Caco-2 (cell line): ENCODE results near the gene BTNL2. TPM values are rescaled to one million over a fixed set of nuclear protein-coding genes. Genes with fewer than 3 reads are reported as not detected.
"Not testable (repeated sequence)": the region's sequence is repeated elsewhere in the genome, so short reads cannot be mapped to it uniquely, and the experiment has no call there.

Source experiments
- BruUV-seq: library from RNA; stranded (reverse); fragments of 400-500 nt; replicated peaks from 2 replicates; lab custom pipeline; 2021; lab: Mats Ljungman, UMichigan
- CTCF ChIA-PET: fragments of 300-600 bp; sonication (Branson Sonifier 250); formaldehyde crosslinking; loops from one replicate; lab custom pipeline; 2022; ENCODE audit warnings: antibody characterized with exemption; lab: Charles Lee
- POLR2A ChIA-PET: fragments of 300-600 bp; sonication (Branson Sonifier 250); formaldehyde crosslinking; loops from one replicate; lab custom pipeline; 2022; ENCODE audit warnings: antibody characterized with exemption; lab: Charles Lee
- DNase-seq, 2 experiments: peaks; one replicate each; pipeline versions ENCODE4 v3.0.0 to v3.0.0-alpha.2; 2020 to 2022
- H3K27me3 ChIP-seq: replicated peaks from 2 replicates; pipeline ENCODE4 v1.6.0; 2011; ENCODE audit warnings: low read length; ENCODE audit not compliant: control insufficient read depth, insufficient read depth
- H3K36me3 ChIP-seq: 2 replicates; pipeline ENCODE4 v1.5.1; 2011; ENCODE audit warnings: low read length; ENCODE audit not compliant: control insufficient read depth, insufficient read depth
- H3K4me1 ChIP-seq: fragments of 250-450 bp; sonication (Bioruptor Pico); 2 replicates; pipeline ENCODE4 v1.5.1; 2020; ENCODE audit warnings: mild to moderate bottlenecking
- H3K4me3 ChIP-seq: 2 replicates; pipeline ENCODE4 v1.5.1; 2011; ENCODE audit warnings: low read depth, mild to moderate bottlenecking, control low read depth, low read length
- H3K9me3 ChIP-seq: fragments of 250-450 bp; sonication (Bioruptor Pico); 2 replicates; pipeline ENCODE4 v1.5.1; 2020; ENCODE audit warnings: mild to moderate bottlenecking, moderate library complexity
- H3K27ac Mint-ChIP-seq: one replicate; pipeline ENCODE4 v1.8.0; 2022; ENCODE audit warnings: mixed read lengths; ENCODE audit not compliant: unreplicated experiment
- H3K27me3 Mint-ChIP-seq: one replicate; pipeline ENCODE4 v1.8.0; 2022; ENCODE audit warnings: mixed read lengths; ENCODE audit not compliant: insufficient read depth, unreplicated experiment
- H3K36me3 Mint-ChIP-seq: one replicate; pipeline ENCODE4 v1.8.0; 2022; ENCODE audit warnings: mild to moderate bottlenecking, mixed read lengths; ENCODE audit not compliant: insufficient read depth, unreplicated experiment
- H3K4me1 Mint-ChIP-seq: one replicate; pipeline ENCODE4 v1.8.0; 2022; ENCODE audit warnings: low read depth, mixed read lengths; ENCODE audit not compliant: unreplicated experiment
- H3K4me3 Mint-ChIP-seq: one replicate; pipeline ENCODE4 v1.8.0; 2022; ENCODE audit warnings: mild to moderate bottlenecking, moderate library complexity, mixed read lengths; ENCODE audit not compliant: unreplicated experiment
- H3K9me3 Mint-ChIP-seq: one replicate; pipeline ENCODE4 v1.8.0; 2022; ENCODE audit warnings: mixed read lengths; ENCODE audit not compliant: unreplicated experiment
- CTCF ChIP-seq, 2 experiments: fragments of 200-600 bp in 1 of 2; IDR thresholded peaks; 1 replicate in 1 of 2; 2 replicates in 1 of 2; pipeline versions ENCODE4 v1.5.1 to v1.8.0; 2011 to 2022; ENCODE audit warnings: antibody characterized with exemption in 1 of 2, control low read depth in 1 of 2, inconsistent platforms in 1 of 2, low read depth in 1 of 2, low read length in 1 of 2, mild to moderate bottlenecking in 1 of 2, moderate library complexity in 1 of 2; ENCODE audit not compliant: insufficient read depth in 1 of 2, severe bottlenecking in 1 of 2, unreplicated experiment in 1 of 2
- intact Hi-C: fragments of 100-400 bp; cut with micrococcal nuclease; formaldehyde crosslinking; loops from one replicate; pipeline ENCODE4 v1.10.0; 2022; ENCODE audit not compliant: unreplicated experiment
- total RNA-seq: library from RNA; stranded (reverse); gene quantifications from 2 replicates; pipeline ENCODE4 v1.2.3, GENCODE V29; 2022

The BTNL2 gene
- total RNA-seq, 1 experiment from 2014 or later = not detected

DNA sequence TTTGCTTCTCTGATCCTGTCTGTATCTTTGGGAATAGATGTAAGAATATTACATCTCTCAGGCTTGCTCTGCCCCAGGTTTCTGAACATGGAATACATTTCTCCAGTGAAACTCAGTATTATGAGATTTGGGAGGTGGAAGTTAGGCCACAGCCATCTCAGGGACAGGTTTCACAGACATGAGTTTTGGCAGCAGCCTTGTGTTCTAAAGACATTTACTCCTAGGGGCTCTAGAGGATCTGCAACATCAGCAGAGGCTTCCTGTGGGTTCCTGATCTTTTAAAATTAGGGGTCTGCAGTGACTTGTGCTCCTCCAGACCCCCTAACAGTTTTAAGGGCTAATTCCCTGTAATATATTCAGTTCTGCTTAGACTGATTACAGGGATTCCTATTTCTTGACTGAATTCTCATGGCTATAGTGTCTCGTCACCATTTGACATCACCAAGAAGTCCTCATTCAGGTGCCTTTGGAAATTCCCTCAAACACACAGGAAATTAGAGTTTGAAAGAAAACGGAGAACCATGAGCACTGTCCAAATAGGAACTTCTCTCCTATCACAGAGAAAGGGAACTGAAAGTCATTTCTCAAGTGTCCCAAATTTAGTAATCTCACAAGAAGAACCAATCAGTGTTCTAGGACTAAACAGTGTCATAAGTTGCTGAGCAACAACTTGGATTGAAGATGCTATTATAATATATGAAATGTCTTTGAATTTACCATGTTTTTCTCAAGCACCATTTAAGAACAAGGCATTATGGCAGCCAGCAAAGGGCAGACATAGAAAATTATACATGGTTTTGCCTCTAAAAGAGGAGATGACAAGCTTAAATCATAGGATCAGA is 30.2 kb upstream of the BTNL2 start:
- ChIA-PET CTCF (no interaction called here), POLR2A (interaction anchor here (0.6 kb wide), 1 partner anchor 1291 kb away, joined by 4 read pairs; no protein-coding TSS in a partner anchor)
- Mint-ChIP-seq H3K27me3 (peaks cover 23% of the 10 kb centered on the region), H3K4me1 (no peaks in the 10 kb centered on the region), H3K9me3 (no peaks in the 10 kb centered on the region), H3K27ac (no peak overlapping the region), H3K4me3 (no peak overlapping the region), H3K36me3 (no peaks in the 10 kb centered on the region)
- Histone ChIP-seq H3K4me1 (no peaks in the 10 kb centered on the region), H3K9me3 (no peaks in the 10 kb centered on the region), H3K36me3 (no peaks in the 10 kb centered on the region), H3K27me3 (no peaks in the 10 kb centered on the region), H3K4me3 (no peak overlapping the region)
- intact Hi-C loops = no loop called here
- TF ChIP-seq CTCF (IDR thresholded peaks at IDR 0.05; ENCODE audit: insufficient read depth in 1 of 2, low read depth in 1 of 2, low read length in 1 of 2, severe bottlenecking in 1 of 2, unreplicated experiment in 1 of 2) = no peak
- BruUV-seq = no TSS peak
- no peak for DNase-seq

DNA sequence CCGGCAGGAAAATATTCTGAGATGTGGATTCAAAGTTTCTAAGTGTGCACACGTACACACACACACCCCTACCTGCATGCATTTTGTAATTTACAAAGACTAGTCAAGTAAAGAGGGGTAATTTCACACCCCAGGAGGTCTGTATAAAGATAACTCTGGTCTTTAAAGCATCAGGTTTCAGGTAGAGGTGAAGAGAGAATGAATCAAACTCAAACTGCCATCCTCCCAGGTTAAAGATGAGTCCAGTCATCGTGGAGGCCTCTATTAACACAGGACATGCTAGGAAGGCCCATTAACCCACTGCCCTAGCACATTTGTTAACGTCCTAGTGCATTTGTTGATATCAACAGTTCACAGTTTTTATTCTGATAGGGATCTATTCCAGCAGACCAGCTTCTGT is 29.2 kb upstream of the BTNL2 start:
- CTCF ChIA-PET = no interaction called here
- intact Hi-C loops = no loop called here

DNA sequence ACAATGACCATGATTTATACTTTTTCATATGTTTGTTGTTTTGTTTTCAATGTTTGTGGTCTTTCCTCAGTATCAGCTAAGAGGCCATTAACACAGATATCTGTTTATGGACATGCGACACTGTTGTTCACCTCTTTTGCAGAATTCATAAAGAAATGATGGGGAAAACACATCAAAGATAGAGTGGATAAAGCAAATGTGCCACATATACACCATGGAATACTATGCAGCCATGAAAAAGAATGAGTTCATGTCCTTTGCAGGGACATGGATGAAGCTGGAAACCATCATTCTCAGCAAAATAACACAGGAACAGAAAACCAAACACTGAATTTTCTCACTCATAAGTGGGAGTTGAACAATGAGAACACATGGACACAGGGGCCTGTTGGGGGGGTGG is 27.0 kb upstream of the BTNL2 start:
- H3K27me3 Mint-ChIP-seq = peaks cover 15% of the 10 kb centered on the region
- BruUV-seq, H3K4me3 ChIP-seq, H3K4me3 Mint-ChIP-seq, DNase-seq, H3K4me1 Mint-ChIP-seq, POLR2A ChIA-PET, CTCF ChIA-PET, H3K9me3 Mint-ChIP-seq, H3K36me3 Mint-ChIP-seq, H3K36me3 ChIP-seq, H3K4me1 ChIP-seq, H3K27ac Mint-ChIP-seq, H3K9me3 ChIP-seq, H3K27me3 ChIP-seq: not testable (repeated sequence)
- intact Hi-C loops = loop anchor here (5.0 kb wide), 1 partner anchor 268 kb away; no protein-coding TSS in a partner anchor

More for the DNA sequence above, 29.2 kb upstream of the BTNL2 start:
- H3K27ac Mint-ChIP-seq = no peak overlapping the region
- no peak overlapping the region for H3K4me3 Mint-ChIP-seq
- no peaks in the 10 kb centered on the region for H3K4me1 Mint-ChIP-seq
- no peak overlapping the region for H3K4me3 ChIP-seq
- no peak for TF ChIP-seq CTCF (IDR thresholded peaks at IDR 0.05; ENCODE audit: insufficient read depth in 1 of 2, low read depth in 1 of 2, low read length in 1 of 2, severe bottlenecking in 1 of 2, unreplicated experiment in 1 of 2)
- H3K9me3 ChIP-seq = no peaks in the 10 kb centered on the region
- POLR2A ChIA-PET = no interaction called here
- H3K36me3 Mint-ChIP-seq = no peaks in the 10 kb centered on the region
- H3K27me3 ChIP-seq = no peaks in the 10 kb centered on the region
- H3K9me3 Mint-ChIP-seq = no peaks in the 10 kb centered on the region
- no peaks in the 10 kb centered on the region for H3K4me1 ChIP-seq
- no TSS peak for BruUV-seq
- no peaks in the 10 kb centered on the region for H3K36me3 ChIP-seq
- no peak for DNase-seq
- peaks cover 19% of the 10 kb centered on the region for H3K27me3 Mint-ChIP-seq
